Mucosa of descending colon (tissue), 3 donors: ENCODE data around the gene LARGE1. TPM values are rescaled to one million over a fixed set of nuclear protein-coding genes. Genes with fewer than 3 reads are reported as not detected.

Source experiments
- ATAC-seq: fragments of 200-7000 bp; cut with Tn5 transposase; one replicate; pipeline ENCODE4 v1.9.1; 2020; ENCODE audit warnings: mild to moderate bottlenecking, moderate library complexity
- DNase-seq, 3 donors: peaks; one replicate each; pipeline ENCODE4 v3.0.0-alpha.2; 2020
- H3K36me3 ChIP-seq: fragments of 200-600 bp; one replicate; pipeline ENCODE4 v1.8.0; 2021; ENCODE audit warnings: low read depth, mild to moderate bottlenecking
- H3K4me1 ChIP-seq: fragments of 200-600 bp; one replicate; pipeline ENCODE4 v1.8.0; 2021; ENCODE audit warnings: low read depth, mild to moderate bottlenecking
- H3K4me3 ChIP-seq: fragments of 200-600 bp; one replicate; pipeline ENCODE4 v1.8.0; 2021; ENCODE audit warnings: mild to moderate bottlenecking
- H3K9me3 ChIP-seq: fragments of 200-600 bp; one replicate; pipeline ENCODE4 v1.8.0; 2021; ENCODE audit warnings: mild to moderate bottlenecking
- CTCF ChIP-seq: fragments of 200-600 bp; IDR thresholded peaks from one replicate; pipeline ENCODE4 v1.8.0; 2022; ENCODE audit warnings: antibody characterized with exemption, mild to moderate bottlenecking
- intact Hi-C, 2 donors: fragments of 100-400 bp; cut with DNase I in 1 of 2; cut with micrococcal nuclease in 1 of 2; formaldehyde crosslinking; loops; one replicate each; pipeline versions ENCODE4 v1.11.0 to v1.11.1; 2022; cut with DNase I, micrococcal nuclease
- total RNA-seq, 3 donors: library from RNA; stranded (reverse); fragmentation: NEBNext Ultra II Directional in 2 of 3; extraction: Animal tissue kit (Norgen Biotek cat#: 25700) in 2 of 3; gene quantifications; one replicate each; pipeline versions ENCODE4 v1.2.1 to v1.2.4, GENCODE V29; 2021 to 2023
- donor health status: DM: no; HTN: no; CAD: no; lungs with moderate emphysema.
- donor health status: DM: no; HTN: no; CAD: no.
- donor health status: DM: no; HTN: yes; CAD: no.

Gene LARGE1
- total RNA-seq, 3 donors from 2014 or later: 29.3 to 93.8 (median 67.7) TPM

- Histone ChIP-seq H3K4me1 (no peaks in the 10 kb centered on the region), H3K36me3 (no peaks in the 10 kb centered on the region), H3K4me3 (no peak overlapping the region), H3K9me3 (no peaks in the 10 kb centered on the region)
- no peak for TF ChIP-seq CTCF
- DNase-seq: no peak
- ATAC-seq: no peak
- intact Hi-C loops: no loop called here
Observed at GRCh38 chr22:33472462-33473344, 447.6 kb downstream of the LARGE1 start.

GRCh38 chr22:33470456-33470855 lies 449.8 kb downstream of the LARGE1 start:
- Histone ChIP-seq H3K9me3 (no peaks in the 10 kb centered on the region), H3K4me1 (no peaks in the 10 kb centered on the region), H3K4me3 (no peak overlapping the region), H3K36me3 (no peaks in the 10 kb centered on the region)
- ATAC-seq (no peak), DNase-seq (no peak)
- TF ChIP-seq CTCF: no peak
- intact Hi-C loops: no loop called here

GRCh38 chr22:33467620-33468095 lies 452.6 kb downstream of the LARGE1 start:
- Histone ChIP-seq H3K36me3 (no peaks in the 10 kb centered on the region), H3K4me3 (no peak overlapping the region), H3K4me1 (no peaks in the 10 kb centered on the region), H3K9me3 (no peaks in the 10 kb centered on the region)
- DNase-seq: no peak
- intact Hi-C loops: no loop called here
- no peak for TF ChIP-seq CTCF
- ATAC-seq: no peak

GRCh38 chr22:33467080-33467479 lies 453.2 kb downstream of the LARGE1 start:
- H3K4me1 ChIP-seq: no peaks in the 10 kb centered on the region
- intact Hi-C loops: no loop called here
- DNase-seq: no peak
- no peaks in the 10 kb centered on the region for H3K9me3 ChIP-seq
- ATAC-seq: no peak
- no peaks in the 10 kb centered on the region for H3K36me3 ChIP-seq
- H3K4me3 ChIP-seq: no peak overlapping the region
- TF ChIP-seq CTCF: no peak

GRCh38 chr22:33465554-33465953 lies 454.7 kb downstream of the LARGE1 start:
- no peaks in the 10 kb centered on the region for H3K4me1 ChIP-seq
- ATAC-seq (no peak), DNase-seq (no peak)
- H3K4me3 ChIP-seq: no peak overlapping the region
- intact Hi-C loops: no loop called here
- H3K36me3 ChIP-seq: no peaks in the 10 kb centered on the region
- TF ChIP-seq CTCF: no peak
- H3K9me3 ChIP-seq: peaks cover 4% of the 10 kb centered on the region
